ENCODE measurements around the gene FOXO4. TPM values are rescaled to one million over a fixed set of nuclear protein-coding genes. Genes with fewer than 3 reads are reported as not detected.
"Not testable (repeated sequence)": the region's sequence is repeated elsewhere in the genome, so short reads cannot be mapped to it uniquely, and the experiment has no call there.

FOXO4 gene
- total RNA-seq: 10 to 100 TPM; 21.5 to 26.7 TPM
- long read RNA-seq, donor 1: 0 reads
- long read RNA-seq, donor 2, partial matches to known transcripts: 0 of 2 reads
- long read RNA-seq, donor 2, other reads (novel, unspliced or antisense): 1 of 2 reads

GRCh38 chrX:71095555-71095980 lies at the start of gene FOXO4:
Gene FOXO4, plus strand, starts transcription at chrX:71095851. Its CDS starts 678 bp downstream, at chrX:71096529.
- intact Hi-C loops (cut with DNase I): no loop called here
- peak; percentile 96 for DNase-seq (ENCODE audit: low spot score)

- DNase-seq (ENCODE audit: low spot score); intact Hi-C loops (cut with DNase I): not testable (repeated sequence)
These were observed 47.8 kb upstream of the FOXO4 start for GRCh38 chrX:71047891-71048290.

GRCh38 chrX:71052721-71053120 lies 42.9 kb upstream of the FOXO4 start:
- DNase-seq (ENCODE audit: low spot score): no peak
- intact Hi-C loops (cut with DNase I): no loop called here

GRCh38 chrX:71053217-71053621 lies 42.4 kb upstream of the FOXO4 start:
- intact Hi-C loops (cut with DNase I): no loop called here

GRCh38 chrX:71056867-71057266 lies 38.8 kb upstream of the FOXO4 start:
- intact Hi-C loops (cut with DNase I): no loop called here

More at GRCh38 chrX:71053217-71053621, 42.4 kb upstream of the FOXO4 start:
- no peak for DNase-seq (ENCODE audit: low spot score)

GRCh38 chrX:71057848-71058530 lies 37.7 kb upstream of the FOXO4 start:
- intact Hi-C loops (cut with DNase I): no loop called here
- no peak for DNase-seq (ENCODE audit: low spot score)

More at GRCh38 chrX:71056867-71057266, 38.8 kb upstream of the FOXO4 start:
- no peak for DNase-seq (ENCODE audit: low spot score)

- no peak for DNase-seq (ENCODE audit: low spot score)
- intact Hi-C loops (cut with DNase I): no loop called here
These were observed 35.5 kb upstream of the FOXO4 start for GRCh38 chrX:71060127-71060526.

- DNase-seq (ENCODE audit: low spot score): no peak
- intact Hi-C loops (cut with DNase I): no loop called here
These were observed 28.6 kb upstream of the FOXO4 start for GRCh38 chrX:71067089-71067488.

GRCh38 chrX:71067712-71068043 lies 28.0 kb upstream of the FOXO4 start:
- DNase-seq (ENCODE audit: low spot score): no peak
- intact Hi-C loops (cut with DNase I): no loop called here

- DNase-seq (ENCODE audit: low spot score): peak; percentile 97
- intact Hi-C loops (cut with DNase I): no loop called here
These were observed 27.4 kb upstream of the FOXO4 start, which contains the start of gene SNX12 for GRCh38 chrX:71068044-71068918. Gene SNX12, minus strand, starts transcription at chrX:71068334. Its CDS starts 28 bp downstream, at chrX:71068306.

- intact Hi-C loops (cut with DNase I): no loop called here
- no peak for DNase-seq (ENCODE audit: low spot score)
These were observed 25.1 kb upstream of the FOXO4 start for GRCh38 chrX:71070531-71070930.

- intact Hi-C loops (cut with DNase I): no loop called here
- DNase-seq (ENCODE audit: low spot score): no peak
These were observed 14.1 kb upstream of the FOXO4 start for GRCh38 chrX:71081330-71082123.

GRCh38 chrX:71082124-71082647 lies 13.5 kb upstream of the FOXO4 start:
- intact Hi-C loops (cut with DNase I): no loop called here

GRCh38 chrX:71082822-71083221 lies 12.8 kb upstream of the FOXO4 start:
- intact Hi-C loops (cut with DNase I): no loop called here
- DNase-seq (ENCODE audit: low spot score): no peak

More at GRCh38 chrX:71082124-71082647, 13.5 kb upstream of the FOXO4 start:
- DNase-seq (ENCODE audit: low spot score): no peak

- intact Hi-C loops (cut with DNase I): no loop called here
- DNase-seq (ENCODE audit: low spot score): no peak
These were observed 9.8 kb upstream of the FOXO4 start for GRCh38 chrX:71085900-71086299.

- intact Hi-C loops (cut with DNase I): no loop called here
These were observed 4.4 kb upstream of the FOXO4 start for GRCh38 chrX:71091263-71091662.

GRCh38 chrX:71095033-71095432 lies 618 bp upstream of the FOXO4 start:
- DNase-seq (ENCODE audit: low spot score): no peak
- intact Hi-C loops (cut with DNase I): no loop called here

More at GRCh38 chrX:71091263-71091662, 4.4 kb upstream of the FOXO4 start:
- no peak for DNase-seq (ENCODE audit: low spot score)

GRCh38 chrX:71095981-71096759 lies 519 bp downstream of the FOXO4 start:
- DNase-seq (ENCODE audit: low spot score): peak; percentile 83
- intact Hi-C loops (cut with DNase I): no loop called here

- intact Hi-C loops (cut with DNase I): no loop called here
- no peak for DNase-seq (ENCODE audit: low spot score)
These were observed 1.0 kb downstream of the FOXO4 start for GRCh38 chrX:71096760-71097032.

Measured in posterior vena cava (tissue), 2 donors.